K562 (cell line): ENCODE results near the gene GRHPR. TPM values are rescaled to one million over a fixed set of nuclear protein-coding genes. Genes with fewer than 3 reads are reported as not detected.

Experiments
- ATAC-seq: fragments of 200-7000 bp; cut with Tn5 transposase; 3 replicates; pipeline ENCODE4 v1.9.1; 2020; ENCODE audit warnings: moderate library complexity
- BruUV-seq: library from RNA; stranded (reverse); fragments of 400-500 nt; replicated peaks from 2 replicates; lab custom pipeline; 2021; lab: Mats Ljungman, UMichigan
- CTCF ChIA-PET: fragments of 300-600 bp; formaldehyde crosslinking; extraction: SDS; loops from one replicate; lab custom pipeline; 2021; ENCODE audit warnings: low intra/inter-chr PET ratio; lab: Yijun Ruan, JAX
- POLR2A ChIA-PET: fragments of 300-600, 350-650 bp; sonication (Branson Sonifier 250); formaldehyde crosslinking; extraction: SDS; loops from one replicate; lab custom pipeline; 2021; ENCODE audit warnings: antibody characterized with exemption, inconsistent platforms; lab: Yijun Ruan, JAX
- DNase-seq, 4 experiments: peaks; one replicate each; pipeline versions ENCODE4 v3.0.0 to v3.0.0-alpha.2; 2011 to 2018; ENCODE audit warnings: low spot score in 3 of 4, mixed read lengths in 3 of 4; ENCODE audit errors: extremely low read depth in 1 of 4
- FAIRE-seq: peaks from 2 replicates; lab custom pipeline; 2011; peaks lifted over from hg19 to GRCh38; lab: Jason Lieb, UNC
- H2AFZ ChIP-seq: 2 replicates; pipeline ENCODE4 v1.6.0; 2011; ENCODE audit warnings: low read depth, low read length, control low read depth, inconsistent platforms
- H3K27ac ChIP-seq: fragments of 200-600 bp; 3 replicates; pipeline ENCODE4 v1.8.0; 2011; ENCODE audit warnings: low read depth, mild to moderate bottlenecking, control low read depth, inconsistent platforms, low read length, moderate library complexity, mixed read lengths; ENCODE audit errors: extremely low read depth
- H3K27me3 ChIP-seq, 2 experiments: fragments of 300-600 bp in 1 of 2; 2 replicates in 1 of 2; 3 replicates in 1 of 2; pipeline versions ENCODE4 v1.6.0 to v1.8.0; 2011; ENCODE audit warnings: inconsistent platforms in 2 of 2, low read length in 2 of 2, mild to moderate bottlenecking in 1 of 2, mixed read lengths in 1 of 2, moderate library complexity in 1 of 2; ENCODE audit not compliant: control insufficient read depth in 2 of 2, insufficient read depth in 2 of 2
- H3K36me3 ChIP-seq: fragments of 300-600 bp; 3 replicates; pipeline ENCODE4 v1.8.0; 2011; ENCODE audit warnings: mild to moderate bottlenecking, low read length, inconsistent platforms; ENCODE audit not compliant: control insufficient read depth, insufficient read depth
- H3K4me1 ChIP-seq, 2 experiments: fragments of 200-600 bp in 1 of 2; replicated peaks in 1 of 2; 2 replicates in 1 of 2; 3 replicates in 1 of 2; pipeline versions ENCODE4 v1.5.1 to v1.8.0; 2011; ENCODE audit warnings: inconsistent platforms in 2 of 2, low read length in 2 of 2, mild to moderate bottlenecking in 1 of 2, mixed read lengths in 1 of 2, moderate library complexity in 1 of 2; ENCODE audit not compliant: control insufficient read depth in 2 of 2, insufficient read depth in 2 of 2
- H3K4me2 ChIP-seq: 2 replicates; pipeline ENCODE4 v1.6.1; 2011; ENCODE audit warnings: low read length, control low read depth, inconsistent platforms, mixed read lengths; ENCODE audit not compliant: insufficient read depth
- H3K4me3 ChIP-seq: fragments of 200-600 bp; sonication (generic), shearing (Covaris generic); 2 replicates; pipeline ENCODE4 v1.5.1; 2016; ENCODE audit warnings: control low read depth, inconsistent platforms
- H3K79me2 ChIP-seq: fragments of 200-600 bp; 3 replicates; pipeline ENCODE4 v1.8.0; 2011; ENCODE audit warnings: low read length, inconsistent platforms; ENCODE audit not compliant: control insufficient read depth, insufficient read depth
- H3K9ac ChIP-seq, 2 experiments: 2 replicates each; pipeline versions ENCODE4 v1.6.0 to v1.6.1; 2011; ENCODE audit warnings: low read depth in 2 of 2, low read length in 2 of 2, control low read depth in 1 of 2, inconsistent platforms in 1 of 2, mild to moderate bottlenecking in 1 of 2, mixed read lengths in 1 of 2; ENCODE audit not compliant: insufficient read depth in 1 of 2
- H3K9me1 ChIP-seq: one replicate; pipeline ENCODE4 v1.6.0; 2011; ENCODE audit warnings: inconsistent platforms, mild to moderate bottlenecking, low read length, moderate library complexity; ENCODE audit not compliant: control insufficient read depth, insufficient read depth
- H3K9me3 ChIP-seq: replicated peaks from 2 replicates; pipeline ENCODE4 v1.5.1; 2011; ENCODE audit warnings: low read depth, low read length, inconsistent platforms; ENCODE audit not compliant: control insufficient read depth, insufficient read depth
- H4K20me1 ChIP-seq: replicated peaks from 2 replicates; pipeline ENCODE4 v1.6.1; 2011; ENCODE audit warnings: low read length, inconsistent platforms, mixed read lengths; ENCODE audit not compliant: control insufficient read depth, insufficient read depth
- ATF1 ChIP-seq, 2 experiments: fragments of 450-650 bp in 1 of 2; IDR thresholded peaks; 2 replicates each; pipeline ENCODE4 v1.6.1; 2016; ENCODE audit warnings: missing compliant biosample characterization in 1 of 2, missing genetic modification characterization in 1 of 2
- CAMTA2 ChIP-seq: fragments of 250-450 bp; sonication (Bioruptor Pico); conservative IDR thresholded peaks from 2 replicates; pipeline ENCODE4 v1.5.1; 2022
- CREB1 ChIP-seq, 2 experiments: sonication (generic) in 1 of 2; formaldehyde crosslinking in 1 of 2; IDR thresholded peaks; 2 replicates each; pipeline versions ENCODE4 v1.6.1 to v1.8.0; 2012 to 2022; ENCODE audit warnings: inconsistent platforms in 1 of 2, mild to moderate bottlenecking in 1 of 2, missing genetic modification reagents in 1 of 2, moderate library complexity in 1 of 2
- DACH1 ChIP-seq: fragments of 450-650 bp; IDR thresholded peaks from 2 replicates; pipeline ENCODE4 v1.6.1; 2018; ENCODE audit not compliant: partially characterized antibody
- FOSL1 ChIP-seq: fragments of 200-800 bp; sonication (Bioruptor generic); conservative IDR thresholded peaks from 2 replicates; pipeline ENCODE4 v1.6.1; 2016; ENCODE audit warnings: missing genetic modification characterization, missing compliant biosample characterization
- NFRKB ChIP-seq: fragments of 450-650 bp; IDR thresholded peaks from 2 replicates; pipeline ENCODE4 v1.6.1; 2016; ENCODE audit warnings: low read depth
- RBM15 ChIP-seq: fragments of 200-400 bp; formaldehyde crosslinking; IDR thresholded peaks from 2 replicates; pipeline ENCODE4 v1.6.1; 2018; ENCODE audit warnings: mild to moderate bottlenecking, low read length, moderate library complexity; ENCODE audit not compliant: insufficient read depth
- SLC30A9 ChIP-seq: fragments of 250-450 bp; sonication (Bioruptor Pico); IDR thresholded peaks from 2 replicates; pipeline ENCODE4 v1.8.0; 2022; ENCODE audit warnings: mild to moderate bottlenecking, moderate library complexity
- TARDBP ChIP-seq: fragments of 450-650 bp; IDR thresholded peaks from 2 replicates; pipeline ENCODE4 v1.6.1; 2016
- TFAM ChIP-seq: fragments of 250-450 bp; sonication (Bioruptor Pico); conservative IDR thresholded peaks from 2 replicates; pipeline ENCODE4 v1.5.0; 2021; ENCODE audit warnings: mild to moderate bottlenecking, moderate library complexity
- ZNF324 ChIP-seq: fragments of 250-450 bp; sonication (Bioruptor Pico); IDR thresholded peaks from 2 replicates; pipeline ENCODE4 v1.4.0; 2020; ENCODE audit warnings: mild to moderate bottlenecking
- WGBS: fragments of 100-300 bp; shearing (Covaris generic); methylation state at CpG from one replicate; pipeline ENCODE4 v1.1.6; 2016; ENCODE audit warnings: low coverage, mixed read lengths; ENCODE audit not compliant: insufficient coverage; ENCODE audit errors: missing lambda C conversion rate; 5-methylcytosine and 5-hydroxymethylcytosine counted together
- in situ Hi-C: fragments of 300-500 bp; cut with MboI; formaldehyde crosslinking; loops from 4 replicates; pipeline ENCODE4 v1.15.0; 2018; ENCODE audit warnings: inconsistent platforms, mixed read lengths
- intact Hi-C: fragments of 100-400 bp; cut with micrococcal nuclease; formaldehyde crosslinking; loops from 2 replicates; pipeline ENCODE4 v1.14.2; 2022
- polyA plus RNA-seq, 8 experiments: library from polyadenylated mRNA; depleted of rRNA in 4 of 8; stranded (reverse) in 5 of 8; unstranded in 3 of 8; fragments of >200 nt; fragmentation: Nextera tagmentation in 2 of 8; fragmentation: Illumina TruSeq in 1 of 8; extraction: Ambion mirVana in 2 of 8; extraction: Trizol in 1 of 8; gene quantifications; 2 replicates each; pipeline versions ENCODE4 v1.2.1 to v1.2.3, GENCODE V29; 2011 to 2014; ENCODE audit warnings: inconsistent platforms in 1 of 8, missing spikeins in 1 of 8
- total RNA-seq, 7 experiments: library from RNA; depleted of rRNA in 6 of 7; stranded (reverse); fragments of >200 nt in 6 of 7; fragmentation: Illumina TruSeq in 2 of 7; extraction: Trizol in 2 of 7; gene quantifications; 2 replicates each; pipeline versions ENCODE4 v1.2.1 to v1.2.3, GENCODE V29; 2011 to 2021; ENCODE audit warnings: low replicate concordance in 1 of 7
- TF ChIP-seq, protein P1 (sequence below): fragments of 450-650 bp; IDR thresholded peaks from 2 replicates; pipeline ENCODE4 v1.6.1; 2017; ENCODE audit warnings: antibody characterized with exemption
- TF ChIP-seq, protein P2 (sequence below): fragments of 250-450 bp; sonication (Bioruptor Pico); IDR thresholded peaks from 2 replicates; pipeline ENCODE4 v1.5.0; 2021; ENCODE audit warnings: mild to moderate bottlenecking, moderate library complexity
- TF ChIP-seq, protein P3 (sequence below): fragments of 250-450 bp; sonication (Bioruptor Pico); IDR thresholded peaks from 2 replicates; pipeline ENCODE4 v1.8.0; 2022; ENCODE audit warnings: inconsistent platforms

Gene GRHPR
- total and polyA plus RNA-seq, 9 of the 15 experiments (the other 6 are each of a cell fraction or from before 2014, with no cell fraction given), result 38.9 to 144 (median 120) TPM

DNA sequence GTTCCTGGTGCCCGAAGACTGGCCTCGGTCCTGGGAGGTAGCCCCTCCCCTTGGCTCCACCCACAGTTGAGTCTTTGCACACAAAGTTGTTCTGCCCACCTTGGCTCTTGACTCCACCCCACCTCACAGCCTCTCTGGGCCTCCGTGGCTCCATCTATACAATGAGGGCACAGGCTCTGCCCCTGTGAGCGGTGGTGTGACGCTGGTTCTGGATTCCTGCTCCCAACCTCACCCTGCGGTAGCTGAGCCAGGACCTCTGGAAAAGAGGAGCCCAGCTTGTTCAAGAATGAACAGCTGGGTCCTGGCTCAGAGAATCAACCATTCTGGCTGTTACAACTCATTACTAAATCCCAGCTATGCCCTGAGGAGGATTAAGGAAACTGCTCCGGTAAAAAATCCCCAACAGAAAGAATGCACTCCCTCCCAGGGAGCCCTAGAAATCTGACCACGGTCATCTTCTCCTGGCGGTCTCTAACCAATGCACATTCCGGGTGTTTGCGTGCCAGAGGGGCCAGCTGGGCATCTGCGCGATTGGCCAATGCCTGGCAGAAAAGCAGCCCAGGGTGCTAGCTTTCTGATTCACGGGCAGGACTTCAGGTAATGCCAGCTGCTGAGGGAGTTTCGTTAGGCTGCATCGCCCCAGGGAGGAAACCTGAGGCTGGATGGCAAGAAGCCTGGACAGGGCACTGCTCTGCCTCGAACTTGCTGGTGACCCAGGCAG lies 9.9 kb upstream of the GRHPR start:
- in situ Hi-C loops, result no loop called here
- TF ChIP-seq, protein P1, sequence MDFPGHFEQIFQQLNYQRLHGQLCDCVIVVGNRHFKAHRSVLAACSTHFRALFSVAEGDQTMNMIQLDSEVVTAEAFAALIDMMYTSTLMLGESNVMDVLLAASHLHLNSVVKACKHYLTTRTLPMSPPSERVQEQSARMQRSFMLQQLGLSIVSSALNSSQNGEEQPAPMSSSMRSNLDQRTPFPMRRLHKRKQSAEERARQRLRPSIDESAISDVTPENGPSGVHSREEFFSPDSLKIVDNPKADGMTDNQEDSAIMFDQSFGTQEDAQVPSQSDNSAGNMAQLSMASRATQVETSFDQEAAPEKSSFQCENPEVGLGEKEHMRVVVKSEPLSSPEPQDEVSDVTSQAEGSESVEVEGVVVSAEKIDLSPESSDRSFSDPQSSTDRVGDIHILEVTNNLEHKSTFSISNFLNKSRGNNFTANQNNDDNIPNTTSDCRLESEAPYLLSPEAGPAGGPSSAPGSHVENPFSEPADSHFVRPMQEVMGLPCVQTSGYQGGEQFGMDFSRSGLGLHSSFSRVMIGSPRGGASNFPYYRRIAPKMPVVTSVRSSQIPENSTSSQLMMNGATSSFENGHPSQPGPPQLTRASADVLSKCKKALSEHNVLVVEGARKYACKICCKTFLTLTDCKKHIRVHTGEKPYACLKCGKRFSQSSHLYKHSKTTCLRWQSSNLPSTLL, result no peak
- no peak for TF ChIP-seq RBM15
- TF ChIP-seq, protein P2, sequence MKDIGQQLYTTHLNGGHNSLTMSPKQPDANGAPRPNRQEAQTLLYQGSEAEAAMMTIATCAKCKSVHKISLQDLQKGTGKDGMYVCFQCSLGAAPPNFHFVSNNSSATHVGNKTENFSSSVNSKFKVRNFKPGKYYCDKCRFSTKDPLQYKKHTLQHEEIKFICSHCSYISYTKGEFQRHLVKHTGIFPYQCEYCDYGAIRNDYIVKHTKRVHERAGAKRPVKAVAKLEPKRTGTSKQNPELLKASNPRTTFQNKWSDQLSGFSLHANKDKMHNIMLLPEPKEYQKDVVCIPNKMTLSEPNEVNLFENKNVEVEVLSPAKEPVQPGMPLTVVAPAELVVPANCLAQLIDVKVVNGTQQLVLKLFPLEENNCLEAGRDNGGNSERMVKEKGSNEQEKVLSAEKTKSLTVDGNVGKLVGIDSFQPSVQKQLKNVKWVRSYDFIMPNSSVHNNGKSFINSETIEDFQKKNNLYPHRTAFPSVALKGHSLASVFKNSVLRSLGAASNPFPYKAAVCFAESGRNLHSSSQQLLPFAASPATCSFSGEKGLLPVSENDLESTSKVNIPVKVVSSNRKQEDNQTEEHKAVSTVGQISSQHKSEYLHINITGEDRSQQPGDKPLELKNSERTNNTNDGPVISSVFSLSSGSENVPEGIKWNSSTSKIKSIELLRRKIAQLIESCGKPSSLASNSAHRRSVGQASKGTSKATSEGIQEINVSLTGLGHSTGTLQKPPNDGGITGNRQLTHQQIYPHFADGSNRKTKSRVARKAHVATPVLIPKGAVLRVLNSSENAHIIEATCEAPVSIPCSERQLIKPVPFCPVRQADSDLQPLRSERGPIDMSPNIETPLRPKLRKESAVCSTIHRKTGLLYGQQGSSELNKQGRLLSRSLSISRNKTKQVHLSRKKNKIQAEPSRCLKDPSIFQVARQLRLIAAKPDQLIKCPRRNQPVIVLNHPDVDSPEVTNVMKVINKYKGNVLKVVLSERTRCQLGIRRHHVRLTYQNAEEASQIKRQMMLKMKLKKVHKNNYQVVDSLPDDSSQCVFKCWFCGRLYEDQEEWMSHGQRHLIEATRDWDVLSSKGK (CRISPR knock-in tag), result no peak
- TF ChIP-seq ATF1 (CRISPR knock-in tag; IDR thresholded peaks at IDR 0.05), result no peak
- no peak for TF ChIP-seq ATF1 (tag; IDR thresholded peaks at IDR 0.05)
- TF ChIP-seq CREB1 (IDR thresholded peaks at IDR 0.05), result no peak
- no peak for TF ChIP-seq CREB1 (CRISPR knock-in tag; IDR thresholded peaks at IDR 0.05)
- no peak for TF ChIP-seq NFRKB
- no peak for TF ChIP-seq CAMTA2 (CRISPR knock-in tag)
- TF ChIP-seq FOSL1 (tag), result no peak
- TF ChIP-seq DACH1, result no peak
- no peak for TF ChIP-seq ZNF324
- TF ChIP-seq TFAM (CRISPR knock-in tag), result no peak
- no peak for TF ChIP-seq SLC30A9 (CRISPR knock-in tag)
- TF ChIP-seq TARDBP, result no peak
- TF ChIP-seq, protein P3, sequence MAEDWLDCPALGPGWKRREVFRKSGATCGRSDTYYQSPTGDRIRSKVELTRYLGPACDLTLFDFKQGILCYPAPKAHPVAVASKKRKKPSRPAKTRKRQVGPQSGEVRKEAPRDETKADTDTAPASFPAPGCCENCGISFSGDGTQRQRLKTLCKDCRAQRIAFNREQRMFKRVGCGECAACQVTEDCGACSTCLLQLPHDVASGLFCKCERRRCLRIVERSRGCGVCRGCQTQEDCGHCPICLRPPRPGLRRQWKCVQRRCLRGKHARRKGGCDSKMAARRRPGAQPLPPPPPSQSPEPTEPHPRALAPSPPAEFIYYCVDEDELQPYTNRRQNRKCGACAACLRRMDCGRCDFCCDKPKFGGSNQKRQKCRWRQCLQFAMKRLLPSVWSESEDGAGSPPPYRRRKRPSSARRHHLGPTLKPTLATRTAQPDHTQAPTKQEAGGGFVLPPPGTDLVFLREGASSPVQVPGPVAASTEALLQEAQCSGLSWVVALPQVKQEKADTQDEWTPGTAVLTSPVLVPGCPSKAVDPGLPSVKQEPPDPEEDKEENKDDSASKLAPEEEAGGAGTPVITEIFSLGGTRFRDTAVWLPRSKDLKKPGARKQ (CRISPR knock-in tag), result no peak

More for the DNA sequence above, 9.9 kb upstream of the GRHPR start:
- Histone ChIP-seq H3K27ac (no peak overlapping the region), H4K20me1 (no peaks in the 10 kb centered on the region), H3K79me2 (no peaks in the 10 kb centered on the region), H2AFZ (no peak overlapping the region), H3K27me3 (no peaks in the 10 kb centered on the region), H3K4me3 (no peak overlapping the region), H3K9ac (peak overlapping the region in 1 of 2 experiments; percentile 31; a peak in 1 of 4 replicates), H3K4me1 (peaks cover 8 to 26% of the 10 kb centered on the region in 2 experiments; a peak in 4 of 5 replicates), H3K4me2 (no peak overlapping the region), H3K9me1 (no peaks in the 10 kb centered on the region), H3K36me3 (no peaks in the 10 kb centered on the region), H3K9me3 (no peaks in the 10 kb centered on the region)
- 58% methylated on average over 17 of the region's 17 CpGs for WGBS
- FAIRE-seq (no peak), DNase-seq (no peak), ATAC-seq (no peak)
- BruUV-seq, result no TSS peak
- POLR2A ChIA-PET, result interaction anchor here (0.8 to 1.6 kb wide), 8 partner anchors 10 to 102 kb away, joined by 3 to 5 read pairs (median 3); partner anchors contain the start of gene GRHPR
- intact Hi-C loops, result loop anchor here (5.0 kb wide), 1 partner anchor 415 kb away; no protein-coding TSS in a partner anchor
- CTCF ChIA-PET, result no interaction called here
